Cardiac septum (tissue), 1 donor: Measurements from ENCODE around the gene CHKB. TPM values are rescaled to one million over a fixed set of nuclear protein-coding genes. Genes with fewer than 3 reads are reported as not detected.

Source experiments
- DNase-seq: peaks from one replicate; pipeline ENCODE4 v3.0.0-alpha.2; 2020; ENCODE audit warnings: low spot score
- intact Hi-C: fragments of 100-400 bp; cut with DNase I; formaldehyde crosslinking; loops from one replicate; pipeline ENCODE4 v1.14.0; 2022
- long read RNA-seq: library from polyadenylated mRNA; unstranded; transcript quantifications from one replicate; pipeline ENCODE4 v2.0.0, GENCODE V29; 2021
- total RNA-seq: library from RNA; stranded (reverse); fragmentation: NEBNext Ultra II Directional; extraction: Animal tissue kit (Norgen Biotek cat#: 25700); gene quantifications from one replicate; pipeline ENCODE4 v1.2.1, GENCODE V29; 2021
- donor health status: DM: no; HTN: no; CAD: no.

CHKB gene, protein sequence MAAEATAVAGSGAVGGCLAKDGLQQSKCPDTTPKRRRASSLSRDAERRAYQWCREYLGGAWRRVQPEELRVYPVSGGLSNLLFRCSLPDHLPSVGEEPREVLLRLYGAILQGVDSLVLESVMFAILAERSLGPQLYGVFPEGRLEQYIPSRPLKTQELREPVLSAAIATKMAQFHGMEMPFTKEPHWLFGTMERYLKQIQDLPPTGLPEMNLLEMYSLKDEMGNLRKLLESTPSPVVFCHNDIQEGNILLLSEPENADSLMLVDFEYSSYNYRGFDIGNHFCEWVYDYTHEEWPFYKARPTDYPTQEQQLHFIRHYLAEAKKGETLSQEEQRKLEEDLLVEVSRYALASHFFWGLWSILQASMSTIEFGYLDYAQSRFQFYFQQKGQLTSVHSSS
- 49.4 TPM for total RNA-seq
- long read RNA-seq, transcript CHKB-201 (11 exons, 1,638 nt), result major isoform, 29 of 64 reads
- long read RNA-seq, transcript CHKB-212 (9 exons, 2,069 nt), result minor isoform, 12 of 64 reads
- long read RNA-seq, transcript CHKB-208 (8 exons, 2,114 nt), result minor isoform, 5 of 64 reads
- long read RNA-seq, partial matches to known transcripts, result 9 of 64 reads
- long read RNA-seq, other reads (novel, unspliced or antisense), result 9 of 64 reads

DNA sequence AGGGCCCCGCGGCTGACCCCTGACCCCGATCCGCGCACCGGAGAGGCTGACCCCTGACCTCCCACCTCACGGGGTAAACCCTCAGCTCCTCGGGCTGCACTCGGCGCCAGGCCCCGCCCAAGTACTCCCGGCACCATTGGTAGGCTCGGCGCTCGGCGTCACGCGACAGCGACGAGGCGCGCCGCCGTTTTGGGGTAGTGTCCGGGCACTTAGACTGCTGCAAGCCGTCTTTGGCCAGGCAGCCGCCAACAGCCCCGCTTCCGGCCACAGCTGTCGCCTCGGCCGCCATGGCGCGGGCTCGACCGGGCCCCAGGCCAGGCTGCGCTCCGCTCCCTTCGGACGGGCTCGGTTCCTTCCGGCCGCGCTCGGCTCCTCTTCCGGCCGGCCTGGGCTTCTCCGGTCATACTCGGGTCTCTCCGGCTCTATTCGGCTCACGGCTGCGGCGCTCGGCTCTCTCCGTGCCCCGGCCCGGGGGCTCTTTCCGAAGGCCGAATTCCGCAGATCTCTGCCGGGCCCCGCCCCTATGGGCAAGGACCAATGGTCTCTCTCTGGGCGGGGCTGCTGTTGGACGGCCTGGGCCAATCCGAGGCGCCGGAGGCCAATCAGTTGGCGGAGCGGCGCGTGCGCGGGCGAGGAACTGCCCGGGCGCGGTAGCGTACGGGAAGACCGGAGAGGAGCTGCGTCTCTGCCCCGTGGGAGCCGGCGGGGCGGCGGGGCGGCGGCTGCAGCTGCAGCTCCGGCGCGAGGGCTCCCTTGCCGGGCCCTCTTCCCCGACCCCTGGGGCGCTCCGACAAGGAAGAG lies at the start of gene CHKB:
TSS of gene CHKB (minus strand) at position 357 of the 801 bp plus-strand sequence. CDS start at position 289, 68 bp downstream.
- peak; percentile 99 for DNase-seq
- intact Hi-C loops, result loop anchor here (2.0 to 5.0 kb wide), 2 partner anchors 20 to 55 kb away; partner anchors contain the start of genes SCO2 and SYCE3

DNA sequence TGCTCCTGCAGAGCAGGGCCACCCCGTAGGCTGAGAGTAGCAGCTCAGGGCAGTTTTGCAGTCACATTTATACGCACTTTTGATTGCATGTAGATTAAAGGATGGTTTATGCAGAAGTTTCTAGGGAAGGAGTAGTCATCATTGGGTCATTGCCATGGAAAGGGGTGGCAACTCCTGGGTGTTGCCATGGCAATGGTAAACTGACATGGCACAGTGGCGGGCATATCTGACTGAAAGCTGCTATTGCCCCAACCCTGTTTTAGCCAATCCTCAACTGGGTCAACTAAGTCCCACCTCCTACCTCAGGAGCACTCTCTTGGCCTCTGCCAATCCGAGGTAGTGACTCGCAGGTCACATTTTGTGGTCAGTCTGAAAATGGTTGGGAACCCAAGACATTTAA lies 47.7 kb upstream of the CHKB start:
- DNase-seq, result no peak
- intact Hi-C loops, result no loop called here

DNA sequence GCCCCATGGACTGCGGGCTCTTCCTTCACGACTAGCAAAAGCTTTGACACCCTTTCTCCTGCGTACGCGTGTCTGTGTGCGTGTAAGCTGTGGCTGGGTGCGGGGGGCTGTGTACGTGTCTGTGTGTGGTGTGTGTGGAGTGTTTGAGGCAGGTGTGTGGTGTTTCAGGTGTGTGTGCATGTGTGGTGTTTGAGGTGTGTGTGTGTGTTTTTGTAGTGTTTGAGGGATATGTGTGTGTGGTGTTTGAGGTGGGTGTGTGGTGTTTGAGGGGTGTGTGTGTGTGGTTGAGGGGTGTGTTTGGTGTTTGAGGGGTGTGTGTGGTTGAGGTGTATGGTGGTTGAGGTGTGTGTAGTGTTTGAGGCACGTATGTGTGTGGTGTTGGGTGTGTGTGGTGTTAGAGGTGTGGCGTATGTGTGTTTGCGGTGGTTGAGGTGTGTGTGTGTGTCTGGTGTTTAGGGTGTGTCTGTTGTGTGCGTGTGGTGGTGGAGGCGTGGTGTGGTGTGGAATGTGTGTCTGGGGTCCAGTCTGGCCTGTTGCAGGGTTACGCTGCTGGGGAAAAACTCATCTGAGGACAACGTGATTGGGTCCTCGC lies 46.0 kb upstream of the CHKB start:
- intact Hi-C loops, result loop anchor here (5.0 kb wide), 1 partner anchor 74 kb away; no protein-coding TSS in a partner anchor
- no peak for DNase-seq

DNA sequence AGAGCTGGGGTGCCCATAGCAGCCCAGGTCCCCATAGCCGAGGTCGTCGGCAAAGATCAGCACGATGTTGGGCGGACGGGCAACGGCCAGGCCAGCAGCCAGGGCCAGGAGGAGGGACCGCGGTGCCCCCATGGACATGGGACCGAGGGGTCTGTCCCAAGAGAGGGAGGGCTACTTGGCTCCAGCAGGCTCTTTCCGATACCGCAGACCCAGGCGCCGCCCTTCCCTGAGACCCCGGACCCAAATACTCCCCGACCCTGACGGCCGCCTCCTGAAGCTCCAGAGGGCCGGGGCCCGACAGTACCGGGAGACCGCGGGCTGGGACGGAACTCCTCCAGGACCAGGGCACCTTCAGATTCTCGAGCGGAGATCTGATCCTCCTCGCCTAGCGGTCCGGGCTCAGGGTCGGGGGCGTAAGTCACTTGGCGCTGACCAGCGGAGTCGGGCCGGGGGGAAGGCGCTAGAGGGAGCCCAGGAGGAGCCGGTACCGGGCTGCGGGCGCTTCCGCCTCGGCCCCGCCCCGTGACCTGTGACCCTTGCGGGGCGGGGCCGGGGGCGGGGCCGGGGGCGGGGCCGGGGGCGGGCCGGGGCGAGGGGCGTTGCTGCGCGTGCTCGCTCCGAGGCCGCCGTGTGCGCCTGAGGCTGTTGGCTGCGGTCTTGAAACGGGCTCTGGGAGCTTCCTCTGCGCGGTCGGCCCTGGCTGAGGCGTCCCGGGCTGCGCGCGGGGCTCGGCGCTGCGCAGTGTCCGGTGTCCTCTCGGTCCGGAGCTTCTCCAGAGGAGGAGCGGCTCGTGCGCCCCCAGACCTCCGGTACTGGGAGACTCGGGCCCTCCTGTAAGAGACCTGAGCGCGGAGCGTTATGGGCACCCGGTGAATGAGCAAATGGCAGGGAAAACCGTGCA lies 45.2 kb upstream of the CHKB start, which contains the start of gene ARSA:
TSS of gene ARSA (minus strand) at position 511 of the 901 bp plus-strand sequence. CDS start at position 138, 373 bp downstream.
- intact Hi-C loops, result loop anchor here (5.0 kb wide), 1 partner anchor 74 kb away; no protein-coding TSS in a partner anchor
- peak; percentile 92 for DNase-seq

DNA sequence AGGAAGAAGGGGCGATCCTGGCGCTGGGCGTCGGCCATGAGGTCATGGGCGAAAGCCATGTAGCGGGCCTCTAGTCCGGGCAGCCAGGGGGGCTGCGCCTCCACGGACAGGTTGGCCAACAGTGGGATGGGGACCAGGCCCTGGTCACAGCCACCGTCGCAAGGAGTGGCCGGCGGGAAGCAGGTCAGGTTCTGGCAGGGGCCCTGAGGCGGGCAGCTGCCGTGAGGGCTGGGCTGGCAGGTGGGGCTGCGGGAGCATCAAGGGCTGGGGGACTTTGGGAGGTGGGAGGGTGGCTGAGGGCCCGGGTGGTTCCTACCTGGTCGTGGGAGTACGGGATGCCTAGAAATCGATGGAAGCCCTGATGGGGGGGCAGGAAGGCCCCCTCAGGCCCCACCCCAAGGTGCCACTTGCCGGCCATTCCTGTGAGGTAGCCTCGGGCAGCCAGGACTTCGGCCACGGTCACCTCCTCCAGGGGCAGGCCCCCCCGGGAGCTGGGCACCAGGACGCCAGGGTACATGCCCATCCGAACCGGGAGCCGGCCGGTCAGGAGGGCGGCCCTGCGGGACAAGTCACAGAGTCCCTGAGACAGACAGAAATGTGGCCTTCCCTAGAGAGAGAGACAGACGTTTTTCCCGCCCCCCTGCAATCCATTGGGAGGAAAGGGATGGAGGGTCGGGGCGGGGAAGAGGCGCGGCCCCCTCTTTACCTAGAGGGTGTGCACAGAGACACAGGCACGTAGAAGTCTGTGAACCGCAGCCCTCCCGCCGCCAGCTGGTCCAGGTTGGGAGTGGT lies 44.4 kb upstream of the CHKB start:
- peak; percentile 63 for DNase-seq
- intact Hi-C loops, result loop anchor here (5.0 kb wide), 1 partner anchor 75 kb away; no protein-coding TSS in a partner anchor

DNA sequence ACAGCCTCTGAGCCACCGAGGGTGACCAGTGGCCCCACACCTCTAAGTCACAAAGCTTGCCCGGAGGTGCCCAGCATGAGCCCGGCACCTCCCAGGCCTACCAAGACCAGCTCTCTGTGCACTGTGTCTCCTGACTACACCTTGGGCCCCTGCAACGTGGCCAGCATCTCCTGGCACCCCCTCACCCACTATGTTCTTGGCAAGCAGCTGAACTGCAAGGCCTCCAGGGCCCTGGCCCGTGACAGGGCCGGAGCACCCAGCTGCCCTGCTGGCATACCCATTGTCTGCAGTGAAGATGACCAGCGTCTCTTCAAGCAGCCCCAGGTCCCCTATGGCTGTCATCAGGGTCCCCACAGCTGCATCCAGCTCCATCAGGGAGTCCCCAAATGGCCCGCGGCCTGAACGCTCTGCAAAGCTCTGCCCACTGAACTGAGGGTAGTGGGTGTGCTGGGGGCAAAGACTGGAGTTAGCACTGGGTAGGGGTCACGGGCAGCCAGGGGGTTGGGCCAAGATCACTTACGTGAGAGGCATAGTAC lies 43.7 kb upstream of the CHKB start:
- intact Hi-C loops, result loop anchor here (5.0 kb wide), 1 partner anchor 76 kb away; no protein-coding TSS in a partner anchor
- peak; percentile 75 for DNase-seq

DNA sequence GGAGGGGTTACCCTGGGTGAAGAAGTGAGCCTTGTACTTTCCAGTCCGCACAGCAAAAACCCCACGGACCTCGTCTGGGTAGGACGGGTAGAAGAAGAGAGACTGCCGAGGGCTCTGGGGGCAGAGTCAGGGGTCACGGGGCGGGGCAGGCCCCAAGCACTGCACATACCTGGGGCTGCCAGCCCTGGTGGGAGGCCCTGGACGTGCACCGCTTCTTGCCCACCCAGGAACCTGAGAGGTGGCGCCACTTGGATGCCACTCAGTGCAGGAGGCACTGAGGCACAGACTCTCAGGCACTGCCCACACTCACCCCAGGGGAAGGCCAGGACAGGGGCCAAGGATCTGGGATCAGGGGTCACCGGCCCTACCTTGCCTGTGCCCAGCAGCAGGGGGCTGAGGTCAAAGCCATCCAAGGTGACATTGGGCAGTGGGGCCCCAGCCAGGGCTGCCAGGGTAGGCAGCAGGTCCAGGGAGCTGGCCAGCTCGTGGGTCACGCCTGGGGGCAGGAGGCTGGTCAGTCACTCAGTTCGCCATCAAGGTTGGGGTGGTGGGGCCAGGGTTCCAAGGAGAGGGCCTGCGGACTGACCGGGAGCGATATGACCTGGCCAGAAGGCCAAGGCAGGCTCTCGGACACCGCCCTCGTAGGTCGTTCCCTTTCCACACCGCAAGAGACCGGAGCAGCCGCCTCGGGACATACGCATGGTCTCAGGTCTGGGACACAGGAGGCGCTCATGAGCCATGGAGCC lies 43.1 kb upstream of the CHKB start:
- DNase-seq, result peak; percentile 72
- intact Hi-C loops, result loop anchor here (5.0 kb wide), 1 partner anchor 77 kb away; no protein-coding TSS in a partner anchor

DNA sequence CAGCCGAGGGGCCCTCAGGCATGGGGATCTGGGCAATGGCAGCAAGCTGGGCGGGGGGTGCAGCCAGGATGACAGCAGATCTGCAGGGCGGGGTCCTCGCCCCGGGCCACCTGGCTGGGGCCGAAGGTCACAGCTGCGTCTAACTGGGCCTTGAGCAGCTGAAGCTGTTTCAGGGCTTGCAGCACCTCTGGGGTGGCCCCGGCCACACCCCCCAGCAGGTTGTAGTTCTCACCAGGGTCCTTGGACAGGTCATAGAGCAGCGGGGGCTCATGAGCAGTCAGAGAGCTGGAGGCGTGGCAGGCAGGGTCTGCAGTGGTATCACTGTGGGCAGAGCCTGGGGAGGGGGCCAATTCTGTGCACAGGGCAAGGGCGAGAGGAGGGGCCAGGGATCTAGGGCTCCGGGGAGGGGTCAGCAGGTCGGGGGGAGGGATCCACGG lies 42.5 kb upstream of the CHKB start:
- intact Hi-C loops, result loop anchor here (5.0 kb wide), 1 partner anchor 77 kb away; no protein-coding TSS in a partner anchor

DNA sequence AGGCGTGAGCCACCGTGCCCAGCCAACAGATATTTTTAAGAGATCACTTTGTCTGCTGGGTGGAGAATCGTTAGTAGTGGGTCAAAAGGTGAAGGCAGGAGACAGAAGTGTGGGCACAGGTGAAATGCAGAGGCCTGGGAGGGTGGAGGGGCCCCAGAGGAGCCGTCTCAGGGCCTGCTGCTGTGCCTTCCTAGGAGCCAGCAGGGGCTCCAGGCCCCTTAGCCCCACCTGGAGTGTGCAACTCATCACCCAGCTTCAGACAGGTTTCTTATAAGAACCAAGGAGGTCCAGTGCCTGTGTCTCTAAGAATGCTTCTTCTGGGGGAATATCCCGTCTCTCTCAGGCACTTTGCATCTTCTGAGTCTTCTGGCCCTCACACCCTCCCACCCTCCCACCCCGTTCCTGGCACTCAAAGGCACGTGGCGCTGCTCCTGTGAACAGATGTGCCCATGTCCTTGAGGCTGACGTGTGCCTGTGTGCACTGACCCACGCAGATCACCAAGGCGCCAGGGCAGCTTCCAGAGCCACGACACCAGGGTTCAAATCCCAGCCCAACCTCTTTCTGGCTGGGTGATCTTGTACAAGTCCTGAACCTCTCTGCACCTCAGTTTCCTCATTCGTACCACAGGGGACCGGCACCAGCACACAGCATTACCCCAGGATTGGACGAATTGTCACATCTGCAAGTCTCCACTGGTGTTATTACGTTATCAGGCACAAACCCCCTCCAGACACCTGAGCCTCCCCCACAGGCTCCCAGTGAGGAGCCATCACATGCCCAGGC lies 41.9 kb upstream of the CHKB start:
- peak; percentile 65 for DNase-seq
- intact Hi-C loops, result loop anchor here (5.0 kb wide), 1 partner anchor 78 kb away; no protein-coding TSS in a partner anchor

More for the DNA sequence above, 42.5 kb upstream of the CHKB start:
- DNase-seq, result peak; percentile 44

DNA sequence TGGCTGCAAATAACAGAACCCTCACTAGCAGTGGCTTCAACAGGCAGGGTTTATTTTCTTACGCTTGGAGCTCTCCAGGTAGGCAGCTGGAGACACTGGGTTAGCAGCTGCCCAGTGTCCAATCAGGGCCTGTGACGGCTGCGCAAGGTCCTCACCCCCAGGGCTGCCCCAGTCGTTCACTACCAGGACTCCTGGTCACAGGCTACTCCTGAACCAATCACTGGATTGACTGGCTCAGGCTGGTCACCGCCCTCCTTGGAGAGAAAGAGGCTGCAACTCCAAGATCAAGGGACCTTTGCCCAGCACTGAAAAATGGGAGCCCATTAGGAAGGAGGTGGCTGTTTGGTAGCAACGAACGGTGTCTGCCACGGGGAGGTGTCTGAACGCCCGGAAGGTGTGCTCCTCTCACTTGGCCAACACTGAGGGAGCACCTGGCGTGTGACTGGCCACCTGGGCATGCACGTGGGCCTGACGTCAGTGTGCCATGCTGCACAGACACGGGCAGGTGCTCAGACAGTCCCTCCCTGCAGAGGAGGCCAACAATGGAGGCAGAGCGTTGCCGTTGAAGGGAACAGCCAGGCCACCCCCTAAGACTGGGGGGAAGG lies 40.2 kb upstream of the CHKB start:
- intact Hi-C loops, result no loop called here
- peak; percentile 41 for DNase-seq

DNA sequence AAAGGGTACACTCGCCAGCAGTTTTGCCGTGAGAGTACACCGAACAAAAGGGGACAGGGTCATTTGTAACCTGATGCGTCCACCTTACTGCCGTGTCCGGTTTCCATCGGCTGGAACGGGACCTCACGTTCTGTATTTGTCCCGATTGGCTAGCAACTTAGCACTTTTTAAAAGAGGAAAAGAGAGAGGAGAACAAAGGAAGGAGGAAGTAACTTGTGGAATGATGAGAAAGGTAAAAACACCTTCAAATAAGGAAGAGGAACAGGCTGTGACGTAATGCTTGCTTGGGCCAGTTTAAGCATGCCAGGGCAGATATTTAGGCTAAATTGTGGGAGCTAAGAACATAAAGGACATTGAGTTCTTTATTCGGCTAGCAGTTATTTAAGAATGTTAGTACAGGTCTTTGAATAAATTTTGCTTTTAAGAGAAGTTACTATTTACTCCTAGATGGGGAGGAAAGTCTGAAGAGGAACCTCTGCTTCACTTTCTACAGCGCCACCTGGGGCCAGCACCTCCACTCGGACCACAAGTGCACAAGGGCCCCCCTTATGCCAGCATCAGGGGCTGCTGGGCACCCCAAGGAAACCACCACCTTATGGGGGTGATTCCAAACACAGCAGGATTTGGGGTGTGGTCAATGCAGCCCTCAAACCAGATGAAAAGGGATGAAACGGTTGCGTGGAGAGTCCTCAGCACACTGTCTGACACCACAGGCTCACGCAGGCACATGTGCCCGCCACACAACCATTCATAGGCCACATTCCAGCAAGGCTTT lies 39.5 kb upstream of the CHKB start:
- intact Hi-C loops, result no loop called here
- DNase-seq, result peak; percentile 56

DNA sequence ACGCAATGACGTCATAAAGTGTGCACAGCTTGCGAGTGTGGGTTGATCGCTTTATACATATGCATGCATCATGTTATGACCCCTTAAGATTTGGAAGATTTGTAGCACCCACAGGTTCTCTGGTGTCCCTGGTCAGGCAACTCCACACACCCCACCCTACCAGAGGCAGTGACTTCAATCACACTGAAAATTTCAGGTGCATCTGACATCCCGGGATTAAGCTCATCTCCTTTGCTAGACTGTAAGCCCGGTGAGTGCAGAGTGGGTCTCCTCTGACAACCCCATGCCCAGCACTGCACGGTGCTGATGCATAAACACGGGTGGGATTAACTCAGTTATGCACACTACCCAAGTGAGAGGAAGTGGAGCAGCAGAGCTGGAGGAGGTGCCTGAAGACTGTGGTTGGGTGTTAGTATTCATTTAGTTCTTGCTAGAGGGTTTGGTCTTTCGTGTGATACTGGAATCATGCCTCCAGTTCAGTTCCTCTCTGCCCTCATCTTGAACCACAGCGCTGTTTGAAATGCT lies 38.8 kb upstream of the CHKB start:
- peak; percentile 35 for DNase-seq
- intact Hi-C loops, result no loop called here

DNA sequence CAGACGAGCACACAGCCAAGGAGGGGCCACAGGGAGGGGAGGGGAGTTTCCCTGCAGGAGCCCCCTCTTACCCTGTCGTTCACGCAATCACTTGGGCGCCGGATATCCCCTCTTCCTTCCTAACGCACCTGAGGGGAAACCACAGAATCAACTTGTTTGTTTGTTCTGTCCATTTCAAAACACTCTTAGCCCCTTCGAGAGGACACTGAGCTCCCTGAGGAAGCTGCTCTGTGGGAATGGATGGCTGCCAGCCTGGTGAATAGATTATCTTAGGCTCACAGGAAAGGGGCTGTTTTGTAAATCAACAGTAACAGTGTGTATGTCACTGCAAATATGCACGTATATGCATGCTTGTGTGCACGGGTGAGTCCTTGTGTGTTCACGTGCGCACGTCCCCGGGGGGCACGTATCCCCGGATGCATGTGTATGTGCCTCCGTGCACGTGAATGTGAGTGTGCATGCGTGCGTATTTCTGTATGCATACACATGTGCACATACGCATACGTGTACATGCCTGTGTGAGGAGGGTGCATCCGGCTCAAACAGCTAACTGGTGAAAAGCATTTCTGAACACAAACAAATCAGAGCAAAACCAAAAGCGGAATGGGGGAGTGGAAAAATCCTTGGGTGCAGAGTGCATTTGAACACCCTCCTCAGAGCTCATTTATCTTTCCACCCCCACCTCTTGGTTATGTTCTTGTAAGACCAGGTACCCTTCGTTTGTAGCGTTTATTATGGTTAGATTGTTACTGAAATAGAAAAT lies 38.1 kb upstream of the CHKB start:
- peak; percentile 86 for DNase-seq
- intact Hi-C loops, result no loop called here
